ENCODE measurements around the gene DNAL4.

DNAL4 gene

GRCh38 chr22:38729946-38730345, 64.0 kb downstream of the DNAL4 start:
- no peak overlapping the region for H3K4me3 ChIP-seq (ENCODE audit: low read depth, low read length)
- no peak for DNase-seq (ENCODE audit: low read depth)
- TF ChIP-seq CTCF (IDR thresholded peaks at IDR 0.05; ENCODE audit: insufficient read depth, low read depth, low read length, missing control alignments), result no peak

- DNase-seq (ENCODE audit: low read depth), result no peak
- TF ChIP-seq CTCF (IDR thresholded peaks at IDR 0.05; ENCODE audit: insufficient read depth, low read depth, low read length, missing control alignments), result no peak
- no peak overlapping the region for H3K4me3 ChIP-seq (ENCODE audit: low read depth, low read length)
Measured at GRCh38 chr22:38728871-38729796, 64.8 kb downstream of the DNAL4 start.
